NCI-H69 (cell line): ENCODE measurements around the gene FAM200B.

Experiments
- DNase-seq: peaks from one replicate; lab custom pipeline; 2025; lab: John Stamatoyannopoulos, UW

Gene FAM200B

DNA sequence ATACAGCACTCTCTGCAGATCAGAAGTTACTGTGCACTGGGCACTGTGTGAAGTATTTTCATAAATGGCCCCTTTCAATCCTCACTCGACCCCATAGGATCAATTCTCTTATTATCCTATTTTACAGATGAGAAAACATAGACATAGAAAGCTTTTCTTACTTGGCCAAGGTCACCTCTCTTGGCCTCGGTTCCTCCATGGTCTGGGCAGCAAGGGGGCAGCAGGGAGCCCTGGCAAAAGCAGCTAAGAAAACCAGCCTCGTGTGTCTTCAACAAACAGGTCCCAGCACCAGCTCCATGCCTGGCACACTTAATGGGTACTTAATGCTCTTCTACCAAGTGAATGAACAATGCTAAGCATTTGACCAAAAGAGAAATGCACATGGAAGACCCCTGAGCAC, 55.6 kb downstream of the FAM200B start:
- no peak for DNase-seq

DNA sequence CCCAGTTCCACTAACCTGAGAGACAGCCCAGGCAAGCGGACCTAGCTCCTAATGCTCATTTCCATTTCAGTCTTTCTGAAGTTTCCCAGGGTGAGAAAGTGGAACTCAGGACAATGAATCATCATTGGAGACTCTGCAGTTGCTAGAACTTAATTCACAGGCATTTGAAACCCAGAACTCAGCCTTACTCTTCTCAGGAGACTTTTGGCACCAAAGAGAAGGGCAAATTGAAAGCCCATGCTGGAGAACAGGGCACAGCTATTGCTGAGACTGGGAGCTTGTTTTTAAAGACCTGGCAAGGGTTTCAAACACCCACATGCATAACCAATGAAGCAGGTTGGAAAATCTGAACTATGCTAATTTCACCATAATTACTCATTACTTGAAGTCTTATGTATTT, 57.2 kb downstream of the FAM200B start:
- DNase-seq = no peak
